Endodermal cell (in vitro differentiated cells): Measurements from ENCODE around the gene BUD31. TPM values are rescaled to one million over a fixed set of nuclear protein-coding genes. Genes with fewer than 3 reads are reported as not detected.

Source experiments
- DNase-seq: peaks from one replicate; pipeline ENCODE4 v3.0.0-alpha.2; 2017
- H3K27ac ChIP-seq: 2 replicates; pipeline ENCODE4 v1.5.1; 2013; ENCODE audit warnings: mild to moderate bottlenecking, low read depth, low read length, moderate library complexity
- H3K27me3 ChIP-seq: 2 replicates; pipeline ENCODE4 v1.6.1; 2013; ENCODE audit warnings: mild to moderate bottlenecking, low read length, moderate library complexity; ENCODE audit not compliant: insufficient read depth, control insufficient read depth, poor library complexity, severe bottlenecking
- H3K36me3 ChIP-seq: 2 replicates; pipeline ENCODE4 v1.7.0; 2013; ENCODE audit warnings: mild to moderate bottlenecking, low read length, moderate library complexity; ENCODE audit not compliant: control insufficient read depth, insufficient read depth
- H3K4me1 ChIP-seq: one replicate; pipeline ENCODE4 v1.7.0; 2013; ENCODE audit warnings: low read length; ENCODE audit not compliant: control insufficient read depth, insufficient read depth
- H3K4me3 ChIP-seq: 2 replicates; pipeline ENCODE4 v1.5.1; 2013; ENCODE audit warnings: mild to moderate bottlenecking, low read length, moderate library complexity
- H3K9ac ChIP-seq: 2 replicates; pipeline ENCODE4 v1.6.1; 2013; ENCODE audit warnings: mild to moderate bottlenecking, low read length, moderate library complexity; ENCODE audit not compliant: poor library complexity, severe bottlenecking; ENCODE audit errors: extremely low read depth
- H3K9me3 ChIP-seq: 2 replicates; pipeline ENCODE4 v1.6.1; 2013; ENCODE audit warnings: mild to moderate bottlenecking, low read length, moderate library complexity; ENCODE audit not compliant: control insufficient read depth
- H3K27ac Mint-ChIP-seq: 2 replicates; pipeline ENCODE4 v1.8.0; 2020; ENCODE audit warnings: mixed read lengths
- H3K27me3 Mint-ChIP-seq: 2 replicates; pipeline ENCODE4 v1.8.0; 2021; ENCODE audit warnings: mild to moderate bottlenecking, mixed read lengths; ENCODE audit not compliant: insufficient read depth
- H3K36me3 Mint-ChIP-seq: 2 replicates; pipeline ENCODE4 v1.8.0; 2020; ENCODE audit warnings: low read depth, mixed read lengths
- H3K4me1 Mint-ChIP-seq: 2 replicates; pipeline ENCODE4 v1.8.0; 2020; ENCODE audit warnings: mixed read lengths
- H3K4me3 Mint-ChIP-seq: 2 replicates; pipeline ENCODE4 v1.8.0; 2020; ENCODE audit warnings: mild to moderate bottlenecking, moderate library complexity, mixed read lengths
- H3K9me3 Mint-ChIP-seq: 2 replicates; pipeline ENCODE4 v1.8.0; 2020; ENCODE audit warnings: mild to moderate bottlenecking, mixed read lengths
- CTCF ChIP-seq: fragments of 200-600 bp; sonication (generic); conservative IDR thresholded peaks from 2 replicates; pipeline ENCODE4 v1.5.0; 2021; ENCODE audit warnings: antibody characterized with exemption, mild to moderate bottlenecking
- WGBS, 2 experiments: methylation state at CpG; one replicate each; pipeline versions ENCODE4 v1.1.5 to v1.1.7; 2013; ENCODE audit warnings: missing lambda C conversion rate in 2 of 2, mixed read lengths in 1 of 2; ENCODE audit not compliant: insufficient coverage in 1 of 2, insufficient read length in 1 of 2; 5-methylcytosine and 5-hydroxymethylcytosine counted together
- total RNA-seq, 2 donors: library from RNA; stranded (reverse); fragmentation: NEBNext Ultra II Directional in 1 of 2; extraction: Animal tissue kit (Norgen Biotek cat#: 25700) in 1 of 2; gene quantifications; 2 replicates in 1 of 2; 3 replicates in 1 of 2; pipeline ENCODE4 v1.2.1, GENCODE V29; 2021

Gene BUD31
- total RNA-seq, 2 donors from 2014 or later = 102 to 117 TPM

- H3K27ac ChIP-seq = no peak overlapping the region
- peaks cover 43% of the 10 kb centered on the region for H3K36me3 ChIP-seq
- Mint-ChIP-seq H3K4me3 (peak overlapping the region; percentile 97), H3K27me3 (no peaks in the 10 kb centered on the region), H3K9me3 (no peaks in the 10 kb centered on the region), H3K36me3 (peaks cover 38% of the 10 kb centered on the region), H3K27ac (no peak overlapping the region), H3K4me1 (peaks cover 21% of the 10 kb centered on the region)
- H3K9ac ChIP-seq = no peak overlapping the region
- no peak for DNase-seq
- H3K9me3 ChIP-seq = no peaks in the 10 kb centered on the region
- H3K27me3 ChIP-seq = no peaks in the 10 kb centered on the region
- 94 to 100% methylated on average over 1 of the region's 1 CpG for WGBS, 2 experiments
- H3K4me1 ChIP-seq = peaks cover 8% of the 10 kb centered on the region
- peak overlapping the region; percentile 96 for H3K4me3 ChIP-seq
- no peak for TF ChIP-seq CTCF
These were observed 2.2 kb upstream of the BUD31 start for GRCh38 chr7:99406557-99406956.

DNA sequence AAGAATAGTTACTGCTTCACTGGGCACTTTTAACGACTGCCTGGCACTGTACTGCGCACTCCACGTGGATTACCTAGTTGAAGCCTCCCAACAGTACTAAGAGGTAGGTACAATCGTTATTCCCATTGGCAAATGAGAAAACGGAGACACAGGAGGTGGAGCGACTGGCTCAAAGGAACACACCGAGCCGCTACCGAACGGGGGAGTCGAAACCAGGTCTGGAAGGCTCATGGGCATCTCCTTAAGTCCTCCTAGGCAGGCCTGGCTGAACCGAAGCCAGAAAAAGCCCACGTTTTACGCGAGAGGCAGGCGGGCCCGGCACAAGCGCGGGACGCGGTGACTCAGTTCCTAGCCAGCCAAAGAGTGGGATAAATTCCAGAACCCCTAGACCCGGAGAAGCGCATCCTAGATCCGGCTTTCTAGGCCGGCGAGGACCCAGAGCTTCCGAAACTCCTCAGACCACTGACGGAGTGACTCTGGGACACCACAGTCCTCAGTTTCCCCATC, 844 bp upstream of the BUD31 start:
- H3K27ac ChIP-seq = peak overlapping the region; percentile 99
- peaks cover 41% of the 10 kb centered on the region for H3K36me3 Mint-ChIP-seq
- peaks cover 21% of the 10 kb centered on the region for H3K4me1 Mint-ChIP-seq
- no peaks in the 10 kb centered on the region for H3K9me3 ChIP-seq
- WGBS, 2 experiments = 0% methylated on average over 15 to 28 of the region's 28 CpGs
- H3K27me3 Mint-ChIP-seq = no peaks in the 10 kb centered on the region
- no peaks in the 10 kb centered on the region for H3K9me3 Mint-ChIP-seq
- H3K4me3 ChIP-seq = peak overlapping the region; percentile 96
- H3K27ac Mint-ChIP-seq = peak overlapping the region; percentile 98
- peak; percentile 64 for DNase-seq
- peaks cover 8% of the 10 kb centered on the region for H3K4me1 ChIP-seq
- H3K36me3 ChIP-seq = peaks cover 43% of the 10 kb centered on the region
- H3K9ac ChIP-seq = peak overlapping the region; percentile 90
- H3K27me3 ChIP-seq = no peaks in the 10 kb centered on the region
- H3K4me3 Mint-ChIP-seq = peak overlapping the region; percentile 97
- TF ChIP-seq CTCF = no peak

DNA sequence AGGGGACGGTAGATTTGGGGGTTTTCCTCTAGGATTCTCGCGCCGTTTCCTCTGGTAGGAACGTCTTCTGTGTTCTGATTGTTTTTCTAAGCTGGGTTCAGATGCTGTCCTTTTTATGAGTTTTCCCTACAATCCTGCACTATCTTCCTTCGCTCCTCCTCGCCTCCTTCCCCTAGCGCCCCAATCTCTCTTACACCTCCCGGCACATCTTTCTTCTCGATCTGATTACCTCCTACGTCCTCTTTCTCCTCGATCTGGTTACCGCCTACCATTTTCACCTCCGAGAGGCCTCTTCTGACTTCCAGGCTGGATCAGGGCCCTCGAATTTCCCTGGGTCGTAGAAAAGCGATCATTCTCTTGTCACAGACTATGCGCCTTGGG, 413 bp downstream of the BUD31 start:
- Histone ChIP-seq H3K9me3 (no peaks in the 10 kb centered on the region), H3K9ac (peak overlapping the region; percentile 90), H3K27ac (peak overlapping the region; percentile 99), H3K4me1 (peaks cover 8% of the 10 kb centered on the region), H3K4me3 (peak overlapping the region; percentile 96), H3K36me3 (peaks cover 43% of the 10 kb centered on the region), H3K27me3 (no peaks in the 10 kb centered on the region)
- no peak for DNase-seq
- Mint-ChIP-seq H3K36me3 (peaks cover 40% of the 10 kb centered on the region), H3K4me3 (peak overlapping the region; percentile 97), H3K4me1 (peaks cover 21% of the 10 kb centered on the region), H3K9me3 (no peaks in the 10 kb centered on the region), H3K27me3 (no peaks in the 10 kb centered on the region), H3K27ac (peak overlapping the region; percentile 98)
- no peak for TF ChIP-seq CTCF
- WGBS, 2 experiments = 1% methylated on average over 13 to 18 of the region's 18 CpGs
